A549 (cell line): ENCODE data around the gene UBAC1.

Source experiments
- EP300 ChIP-seq, 2 experiments: fragments of >200 bp; sonication (Bioruptor Twin); formaldehyde crosslinking; IDR thresholded peaks; 2 replicates in 1 of 2; 3 replicates in 1 of 2; pipeline ENCODE4 v1.6.1; 2016 to 2017
- GATA3 ChIP-seq: IDR thresholded peaks from 2 replicates; pipeline ENCODE4 v1.6.1; 2012; ENCODE audit warnings: borderline replicate concordance
- MAX ChIP-seq: IDR thresholded peaks from 2 replicates; pipeline ENCODE4 v1.6.1; 2012
- REST ChIP-seq: fragments of 200-600 bp; sonication (generic); IDR thresholded peaks from 2 replicates; pipeline ENCODE4 v1.6.1; 2016; ENCODE audit warnings: antibody characterized with exemption, mild to moderate bottlenecking, moderate library complexity
- TF ChIP-seq, protein P1 (sequence below): fragments of 150-350 bp; IDR thresholded peaks from 2 replicates; pipeline ENCODE4 v1.6.1; 2014; ENCODE audit warnings: low read depth, mild to moderate bottlenecking, low read length
- TF ChIP-seq, protein P2 (sequence below): fragments of >200 bp; sonication (Bioruptor Twin); formaldehyde crosslinking; IDR thresholded peaks from 3 replicates; pipeline ENCODE4 v1.5.1; 2016
- TF ChIP-seq, protein P3 (sequence below): IDR thresholded peaks from 2 replicates; pipeline ENCODE4 v1.6.1; 2012; ENCODE audit warnings: low read depth, borderline replicate concordance

GRCh38 chr9:135971892-135972291, 10.7 kb upstream of the UBAC1 start:
- TF ChIP-seq, protein P1, sequence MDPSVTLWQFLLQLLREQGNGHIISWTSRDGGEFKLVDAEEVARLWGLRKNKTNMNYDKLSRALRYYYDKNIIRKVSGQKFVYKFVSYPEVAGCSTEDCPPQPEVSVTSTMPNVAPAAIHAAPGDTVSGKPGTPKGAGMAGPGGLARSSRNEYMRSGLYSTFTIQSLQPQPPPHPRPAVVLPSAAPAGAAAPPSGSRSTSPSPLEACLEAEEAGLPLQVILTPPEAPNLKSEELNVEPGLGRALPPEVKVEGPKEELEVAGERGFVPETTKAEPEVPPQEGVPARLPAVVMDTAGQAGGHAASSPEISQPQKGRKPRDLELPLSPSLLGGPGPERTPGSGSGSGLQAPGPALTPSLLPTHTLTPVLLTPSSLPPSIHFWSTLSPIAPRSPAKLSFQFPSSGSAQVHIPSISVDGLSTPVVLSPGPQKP = no peak
- TF ChIP-seq, protein P2, sequence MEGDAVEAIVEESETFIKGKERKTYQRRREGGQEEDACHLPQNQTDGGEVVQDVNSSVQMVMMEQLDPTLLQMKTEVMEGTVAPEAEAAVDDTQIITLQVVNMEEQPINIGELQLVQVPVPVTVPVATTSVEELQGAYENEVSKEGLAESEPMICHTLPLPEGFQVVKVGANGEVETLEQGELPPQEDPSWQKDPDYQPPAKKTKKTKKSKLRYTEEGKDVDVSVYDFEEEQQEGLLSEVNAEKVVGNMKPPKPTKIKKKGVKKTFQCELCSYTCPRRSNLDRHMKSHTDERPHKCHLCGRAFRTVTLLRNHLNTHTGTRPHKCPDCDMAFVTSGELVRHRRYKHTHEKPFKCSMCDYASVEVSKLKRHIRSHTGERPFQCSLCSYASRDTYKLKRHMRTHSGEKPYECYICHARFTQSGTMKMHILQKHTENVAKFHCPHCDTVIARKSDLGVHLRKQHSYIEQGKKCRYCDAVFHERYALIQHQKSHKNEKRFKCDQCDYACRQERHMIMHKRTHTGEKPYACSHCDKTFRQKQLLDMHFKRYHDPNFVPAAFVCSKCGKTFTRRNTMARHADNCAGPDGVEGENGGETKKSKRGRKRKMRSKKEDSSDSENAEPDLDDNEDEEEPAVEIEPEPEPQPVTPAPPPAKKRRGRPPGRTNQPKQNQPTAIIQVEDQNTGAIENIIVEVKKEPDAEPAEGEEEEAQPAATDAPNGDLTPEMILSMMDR = no peak
- TF ChIP-seq MAX = no peak
- TF ChIP-seq REST = peak; percentile 94
- no peak for TF ChIP-seq EP300 (IDR thresholded peaks at IDR 0.05)
- TF ChIP-seq, protein P3, sequence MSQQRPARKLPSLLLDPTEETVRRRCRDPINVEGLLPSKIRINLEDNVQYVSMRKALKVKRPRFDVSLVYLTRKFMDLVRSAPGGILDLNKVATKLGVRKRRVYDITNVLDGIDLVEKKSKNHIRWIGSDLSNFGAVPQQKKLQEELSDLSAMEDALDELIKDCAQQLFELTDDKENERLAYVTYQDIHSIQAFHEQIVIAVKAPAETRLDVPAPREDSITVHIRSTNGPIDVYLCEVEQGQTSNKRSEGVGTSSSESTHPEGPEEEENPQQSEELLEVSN = no peak
- TF ChIP-seq GATA3 = no peak
